Activated CD4-positive, alpha-beta T cell treated with anti-CD3 and anti-CD28 coated beads, Interleukin-10, Interleukin-2, amounts not matched to agents 100 ng/mL and 50 ng/mL, durations not matched to agents 16 hours and 8 hours (primary cell): ENCODE data around the gene TBC1D9B.
A peak's percentile ranks its signal among the peaks of the same experiment; 100 is the strongest.

Source experiments
- DNase-seq: peaks from one replicate; pipeline ENCODE4 v3.0.0-alpha.2; 2020

Gene TBC1D9B

DNA sequence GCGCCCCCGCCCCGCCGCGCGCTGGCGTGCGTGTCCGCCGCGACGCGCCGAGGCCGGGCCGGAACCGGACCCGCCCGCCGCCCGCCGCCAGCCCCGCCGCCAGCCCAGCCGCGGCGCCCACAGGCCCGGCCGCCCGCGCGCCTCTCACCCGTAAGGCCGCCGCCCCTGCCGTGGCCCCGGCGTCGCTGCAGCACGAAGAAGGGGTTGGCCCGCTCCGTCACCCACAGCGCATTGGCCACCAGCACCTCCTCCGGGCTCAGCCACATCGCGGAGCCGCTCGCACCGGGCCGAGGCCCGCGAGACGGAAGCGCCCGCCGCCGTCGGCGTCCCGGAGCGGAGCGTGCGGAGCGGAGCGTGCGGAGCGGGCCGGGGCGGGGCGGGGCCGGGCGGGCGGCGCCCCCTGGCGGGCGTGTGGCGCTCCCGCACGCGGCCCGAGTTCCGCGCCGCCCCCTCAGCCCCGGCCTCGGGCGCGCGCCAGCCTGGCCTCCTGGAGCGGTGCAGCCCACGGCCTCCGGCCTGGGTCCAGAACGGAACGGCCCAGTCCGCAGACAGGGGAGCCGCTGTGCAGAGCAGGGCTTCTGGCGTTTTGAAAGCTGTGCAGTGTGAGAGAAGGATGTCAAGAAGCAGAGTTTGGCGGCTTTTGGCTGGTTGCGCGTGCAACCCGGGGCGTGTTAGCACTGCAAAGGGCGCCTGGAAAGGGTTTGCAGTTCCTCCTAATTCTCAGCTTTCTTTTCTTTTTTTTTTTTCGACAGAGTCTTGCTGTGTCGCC is at the start of gene TBC1D9B:
Gene TBC1D9B, minus strand, starts transcription at position 342 of the 769 bp plus-strand sequence. Its CDS starts 76 bp downstream, at position 266.
- peak; percentile 72 for DNase-seq

DNA sequence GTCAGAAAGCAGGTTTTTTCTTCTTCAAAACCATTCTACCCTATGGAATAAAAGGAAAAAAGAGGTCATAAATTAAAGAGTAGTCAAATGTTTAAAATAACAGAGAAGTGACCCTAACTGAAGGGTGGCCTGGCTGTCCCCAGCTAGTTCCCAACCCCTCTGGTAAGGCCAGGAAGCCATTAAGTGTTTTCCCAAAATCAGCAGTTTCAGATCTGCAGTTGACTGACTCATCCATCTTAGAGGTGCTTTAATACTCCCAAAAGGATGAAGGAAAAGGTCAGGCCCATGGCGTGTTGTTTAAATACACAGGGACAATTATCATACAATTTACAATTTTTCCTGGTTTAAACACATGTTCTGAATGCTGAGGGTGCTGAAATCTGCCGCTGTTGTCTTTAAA is 47.9 kb upstream of the TBC1D9B start:
- DNase-seq = no peak

- DNase-seq = no peak
These were observed 47.4 kb upstream of the TBC1D9B start for GRCh38 chr5:179955062-179955461.

- DNase-seq = no peak
These were observed 46.7 kb upstream of the TBC1D9B start for GRCh38 chr5:179954434-179954833.

DNA sequence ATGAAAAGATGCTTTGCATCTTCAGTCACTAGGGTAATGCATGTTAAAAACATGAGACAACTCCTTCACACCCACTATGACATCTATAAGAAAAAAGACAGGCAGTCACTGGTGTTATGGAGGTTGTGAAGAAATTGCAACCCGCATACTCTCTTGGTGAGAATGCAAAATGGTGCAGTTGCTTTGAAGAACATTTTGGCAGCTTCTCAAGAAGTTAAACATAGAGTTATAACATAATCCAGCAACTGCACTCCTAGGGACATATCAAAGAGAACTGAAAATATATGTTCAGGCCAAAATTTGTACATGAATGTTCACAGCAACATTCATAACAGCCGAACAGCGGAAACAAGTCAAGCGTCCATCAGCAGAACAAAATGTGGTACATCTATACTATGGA is 46.3 kb upstream of the TBC1D9B start:
- no peak for DNase-seq

- no peak for DNase-seq
These were observed 29.4 kb upstream of the TBC1D9B start for GRCh38 chr5:179936976-179937681.

DNA sequence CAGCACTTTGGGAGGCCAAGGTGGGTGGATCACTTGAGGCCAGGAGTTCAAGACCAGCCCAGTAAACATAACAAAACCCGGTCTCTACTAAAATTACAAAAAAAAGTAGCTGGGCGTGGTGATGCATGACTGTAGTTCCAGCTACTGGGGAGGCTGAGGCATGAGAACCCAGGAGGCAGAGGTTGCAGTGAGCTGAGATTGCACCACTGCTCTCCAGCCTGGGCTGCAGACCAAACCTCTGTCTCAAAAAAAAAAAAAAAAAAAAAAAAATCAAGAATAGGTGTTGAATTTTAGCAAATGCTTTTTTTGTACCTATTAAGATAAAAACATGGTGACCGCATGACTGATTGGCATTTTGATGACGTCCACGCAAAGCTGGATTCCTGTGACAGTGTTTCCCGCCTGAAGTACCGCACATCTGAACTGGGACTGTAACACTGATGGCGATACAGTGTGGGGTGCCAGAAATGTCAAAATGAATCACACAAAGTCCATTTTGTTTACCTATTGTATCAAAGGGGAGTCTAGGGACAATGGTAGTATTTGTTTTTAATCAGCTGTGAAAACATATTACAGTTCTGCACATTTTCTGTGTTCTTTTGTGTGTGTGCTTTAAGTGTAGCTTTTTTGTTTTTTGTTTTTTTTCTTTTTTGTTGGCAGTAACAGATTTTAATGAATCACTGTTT is 23.2 kb upstream of the TBC1D9B start:
- no peak for DNase-seq

- DNase-seq = no peak
These were observed 20.1 kb upstream of the TBC1D9B start for GRCh38 chr5:179927824-179928223.

DNA sequence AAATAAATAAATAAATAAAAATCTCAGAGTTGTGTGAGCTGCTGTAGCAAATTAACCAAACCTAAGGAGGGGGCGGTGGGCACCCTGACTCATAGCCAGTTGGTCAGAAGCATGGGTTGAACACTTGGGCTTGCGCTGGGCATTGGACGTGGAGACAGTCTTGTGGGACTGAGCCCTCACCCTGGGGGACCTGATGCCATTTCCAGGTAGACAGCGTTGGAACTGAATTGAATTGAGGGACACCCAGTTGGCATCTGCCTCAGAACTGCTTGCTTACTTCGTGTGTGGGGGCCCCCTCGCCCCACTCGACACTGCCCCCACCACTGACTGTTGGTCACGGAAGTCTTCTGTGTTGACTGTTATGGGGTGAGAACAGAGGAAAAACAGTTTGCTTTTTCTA is 19.0 kb upstream of the TBC1D9B start:
- DNase-seq = no peak

DNA sequence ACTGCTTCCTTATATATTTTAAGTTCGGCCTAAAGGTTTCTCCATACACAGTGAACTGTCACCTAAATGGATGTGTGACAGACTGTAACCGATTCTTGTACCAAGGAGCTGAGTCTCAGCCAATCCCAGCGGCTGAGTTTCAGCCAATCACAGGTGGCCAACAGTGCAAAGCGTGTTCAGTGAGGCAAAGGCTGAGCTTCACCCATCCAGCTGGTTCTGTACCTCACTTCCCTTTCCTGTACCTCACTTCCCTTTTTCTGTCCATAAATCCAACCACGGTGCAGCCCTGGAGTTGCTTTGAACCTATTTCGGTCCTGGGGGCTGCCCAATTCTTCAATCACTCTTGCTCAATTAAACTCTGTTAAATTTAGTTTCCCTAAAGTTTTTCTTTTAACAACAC is 15.7 kb upstream of the TBC1D9B start:
- DNase-seq = no peak

GRCh38 chr5:179920175-179920574 is 12.5 kb upstream of the TBC1D9B start:
- DNase-seq = no peak

GRCh38 chr5:179919487-179920060 is 11.9 kb upstream of the TBC1D9B start:
- no peak for DNase-seq

GRCh38 chr5:179918742-179919486 is 11.2 kb upstream of the TBC1D9B start:
- no peak for DNase-seq

DNA sequence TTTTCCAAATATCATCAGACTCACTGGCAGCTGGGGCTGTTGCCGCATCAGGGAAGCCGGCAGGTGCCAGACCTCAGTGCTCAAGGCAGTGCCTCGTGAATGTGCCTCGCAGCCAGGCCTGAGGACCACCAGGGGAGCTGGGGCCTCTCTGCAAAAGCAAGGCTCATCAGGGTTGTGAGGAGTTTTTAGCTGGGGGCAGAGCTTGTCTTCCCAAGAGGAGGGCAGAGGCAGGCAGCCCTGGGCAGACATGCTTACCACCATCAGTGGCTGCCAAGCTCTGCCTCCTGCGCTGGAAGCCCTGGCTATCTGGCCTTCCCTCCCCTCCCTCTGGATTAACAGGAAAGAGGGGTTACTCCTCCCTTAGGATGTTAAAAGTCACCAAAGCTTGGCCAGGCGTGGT is 8.8 kb upstream of the TBC1D9B start:
- DNase-seq = no peak

DNA sequence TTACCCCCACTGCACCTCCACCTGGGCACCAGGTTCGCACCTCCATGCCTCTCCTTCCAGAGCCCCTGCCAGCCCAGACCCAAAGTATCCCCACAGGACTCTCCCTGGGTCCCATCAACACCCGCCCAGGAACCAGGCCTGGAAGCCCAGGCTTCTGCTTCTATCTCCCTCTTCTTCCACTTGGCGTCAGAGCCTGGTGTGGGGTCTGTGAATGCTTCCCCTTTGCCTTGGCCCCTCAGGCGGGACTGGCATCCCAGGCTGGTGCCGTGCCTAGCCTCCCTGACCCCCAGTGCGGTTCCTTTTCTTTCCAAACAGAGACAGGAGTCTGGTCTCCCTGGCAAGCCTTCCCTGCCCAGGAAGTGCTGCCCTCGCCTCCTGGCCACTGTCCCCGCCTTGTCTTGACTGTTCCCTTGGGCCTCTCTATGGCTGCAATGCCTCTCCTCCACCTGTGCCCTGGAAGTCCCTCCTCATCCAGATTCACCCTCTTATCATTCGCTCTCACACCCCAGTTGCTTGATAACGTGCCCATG is 7.8 kb upstream of the TBC1D9B start:
- no peak for DNase-seq

- DNase-seq = peak; percentile 21
These were observed 6.5 kb upstream of the TBC1D9B start for GRCh38 chr5:179914032-179914755.

GRCh38 chr5:179913461-179913860 is 5.8 kb upstream of the TBC1D9B start:
- no peak for DNase-seq

GRCh38 chr5:179912951-179913350 is 5.3 kb upstream of the TBC1D9B start:
- DNase-seq = no peak

GRCh38 chr5:179912386-179912785 is 4.7 kb upstream of the TBC1D9B start:
- no peak for DNase-seq

DNA sequence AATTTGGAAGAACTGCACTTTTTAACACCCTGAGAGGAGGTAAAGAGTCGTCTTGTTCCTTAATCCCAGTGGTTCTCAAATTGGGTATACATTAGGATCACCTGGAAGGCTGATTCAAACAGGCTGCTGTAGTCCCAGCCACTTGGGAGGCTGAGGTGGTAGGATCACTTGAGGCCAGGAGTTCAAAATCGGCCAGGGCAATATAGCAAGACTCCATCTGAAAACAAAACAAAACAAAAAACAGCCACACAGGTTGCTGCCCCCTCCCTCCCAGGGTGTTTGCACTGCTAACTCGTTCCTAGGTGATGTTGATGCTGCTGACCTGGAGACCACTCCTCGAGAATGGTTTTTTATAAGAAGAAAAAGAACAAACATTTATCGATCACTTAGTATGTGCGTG is 1.5 kb upstream of the TBC1D9B start:
- DNase-seq = no peak

- no peak for DNase-seq
These were observed 831 bp upstream of the TBC1D9B start for GRCh38 chr5:179908528-179908927.
